AG10803 (cell line): ENCODE results near the gene HYAL3.

Source experiments
- DNase-seq: peaks from one replicate; pipeline ENCODE4 v3.0.0; 2010; ENCODE audit warnings: low read depth
- H3K4me3 ChIP-seq: 2 replicates; pipeline ENCODE4 v1.5.1; 2011; ENCODE audit warnings: mild to moderate bottlenecking, low read length, control low read depth
- TF ChIP-seq, protein P1 (sequence below): conservative IDR thresholded peaks from 2 replicates; pipeline ENCODE4 v1.5.1; 2011; ENCODE audit warnings: mild to moderate bottlenecking, low read length, control low read depth, inconsistent platforms

Gene HYAL3

DNA sequence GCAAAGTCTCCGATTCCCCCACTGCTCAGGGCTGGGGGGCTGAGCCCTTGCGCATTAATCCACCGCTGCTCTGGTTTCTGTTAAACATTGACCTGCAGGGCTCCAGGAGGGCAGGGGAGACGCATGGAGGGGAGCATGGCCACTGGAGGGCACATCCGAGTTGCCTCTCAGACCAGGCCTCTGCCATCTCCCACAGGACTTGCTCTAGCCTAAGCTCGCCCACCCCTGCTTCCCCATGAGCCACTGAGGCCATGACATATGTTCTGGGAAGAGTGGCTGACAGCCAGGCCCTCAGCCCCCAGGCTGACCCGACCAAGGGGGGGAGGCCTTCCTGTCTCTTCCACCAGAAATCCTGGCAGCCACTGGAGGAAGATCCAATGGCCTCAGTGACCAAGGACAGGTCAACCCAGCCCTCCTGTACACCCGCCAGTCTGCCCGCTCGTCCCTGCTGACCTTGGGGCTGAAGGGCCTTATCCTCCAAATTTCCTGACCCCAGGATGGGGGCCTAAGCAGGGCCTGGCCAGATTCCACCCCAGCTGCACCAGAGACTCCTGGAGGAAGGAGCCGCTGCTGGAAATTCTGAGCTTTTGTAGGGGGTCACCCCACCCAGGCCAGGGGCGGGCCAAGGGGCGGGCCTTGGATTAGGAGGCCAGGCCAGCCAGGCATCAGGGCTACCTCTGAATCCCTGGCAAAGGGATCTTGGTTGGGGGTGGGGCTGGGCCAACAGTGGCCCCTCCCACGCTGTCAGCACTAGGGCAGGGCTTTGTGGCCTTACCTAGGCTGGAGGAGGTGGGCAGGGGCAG lies 4.0 kb upstream of the HYAL3 start, which contains the start of gene HYAL1:
Gene HYAL1, minus strand, starts transcription at position 562 of the 803 bp plus-strand sequence. CDS start 618 bp downstream, outside the sequence.
- H3K4me3 ChIP-seq = no peak within 1 kb of the TSS
- DNase-seq = no peak
- TF ChIP-seq, protein P1, sequence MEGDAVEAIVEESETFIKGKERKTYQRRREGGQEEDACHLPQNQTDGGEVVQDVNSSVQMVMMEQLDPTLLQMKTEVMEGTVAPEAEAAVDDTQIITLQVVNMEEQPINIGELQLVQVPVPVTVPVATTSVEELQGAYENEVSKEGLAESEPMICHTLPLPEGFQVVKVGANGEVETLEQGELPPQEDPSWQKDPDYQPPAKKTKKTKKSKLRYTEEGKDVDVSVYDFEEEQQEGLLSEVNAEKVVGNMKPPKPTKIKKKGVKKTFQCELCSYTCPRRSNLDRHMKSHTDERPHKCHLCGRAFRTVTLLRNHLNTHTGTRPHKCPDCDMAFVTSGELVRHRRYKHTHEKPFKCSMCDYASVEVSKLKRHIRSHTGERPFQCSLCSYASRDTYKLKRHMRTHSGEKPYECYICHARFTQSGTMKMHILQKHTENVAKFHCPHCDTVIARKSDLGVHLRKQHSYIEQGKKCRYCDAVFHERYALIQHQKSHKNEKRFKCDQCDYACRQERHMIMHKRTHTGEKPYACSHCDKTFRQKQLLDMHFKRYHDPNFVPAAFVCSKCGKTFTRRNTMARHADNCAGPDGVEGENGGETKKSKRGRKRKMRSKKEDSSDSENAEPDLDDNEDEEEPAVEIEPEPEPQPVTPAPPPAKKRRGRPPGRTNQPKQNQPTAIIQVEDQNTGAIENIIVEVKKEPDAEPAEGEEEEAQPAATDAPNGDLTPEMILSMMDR = no peak

DNA sequence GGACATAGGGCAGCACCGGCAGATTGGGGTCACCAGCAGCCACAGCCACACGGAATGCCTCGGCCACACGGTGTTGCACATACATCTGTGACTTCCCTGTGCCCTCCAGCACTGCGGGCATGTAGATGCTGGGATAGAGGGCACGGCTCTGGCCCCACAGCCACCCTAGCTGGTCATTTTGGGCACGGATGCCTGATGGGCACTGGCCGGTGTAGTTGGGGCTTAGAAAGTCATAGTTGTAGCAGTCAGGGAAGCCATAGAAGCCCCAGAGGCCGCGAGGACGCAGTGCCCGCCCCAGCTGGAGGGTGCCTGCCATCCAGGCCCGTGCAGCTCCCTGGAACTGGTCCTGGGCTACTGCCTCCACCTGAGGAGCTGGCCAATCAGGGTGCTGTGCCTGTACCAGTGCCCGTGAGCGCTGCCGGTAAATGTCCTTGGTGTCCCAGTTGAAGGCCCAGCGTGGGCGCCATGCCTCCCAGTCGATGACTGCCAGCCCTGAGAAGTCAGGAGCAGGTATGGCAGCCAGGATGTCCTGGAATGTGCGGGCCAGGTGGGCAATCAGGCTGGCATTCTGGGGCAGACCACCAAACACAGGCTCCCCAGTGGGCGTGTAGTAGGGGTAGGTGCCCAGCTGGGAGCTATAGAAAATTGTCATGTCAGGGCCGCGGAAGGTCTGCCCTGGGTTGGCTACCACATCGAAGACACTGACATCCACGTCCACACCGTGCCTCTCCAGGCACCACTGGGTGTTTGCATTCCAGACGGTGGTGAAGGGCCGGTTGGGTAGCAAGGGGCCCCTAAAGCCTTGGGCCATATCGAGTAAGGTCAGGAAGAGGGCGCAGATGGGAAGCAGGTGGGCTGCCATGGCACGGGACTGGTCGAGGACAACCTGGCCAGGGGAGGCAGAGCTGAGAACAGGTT lies 3.1 kb upstream of the HYAL3 start:
- TF ChIP-seq, protein P1 = no peak

DNA sequence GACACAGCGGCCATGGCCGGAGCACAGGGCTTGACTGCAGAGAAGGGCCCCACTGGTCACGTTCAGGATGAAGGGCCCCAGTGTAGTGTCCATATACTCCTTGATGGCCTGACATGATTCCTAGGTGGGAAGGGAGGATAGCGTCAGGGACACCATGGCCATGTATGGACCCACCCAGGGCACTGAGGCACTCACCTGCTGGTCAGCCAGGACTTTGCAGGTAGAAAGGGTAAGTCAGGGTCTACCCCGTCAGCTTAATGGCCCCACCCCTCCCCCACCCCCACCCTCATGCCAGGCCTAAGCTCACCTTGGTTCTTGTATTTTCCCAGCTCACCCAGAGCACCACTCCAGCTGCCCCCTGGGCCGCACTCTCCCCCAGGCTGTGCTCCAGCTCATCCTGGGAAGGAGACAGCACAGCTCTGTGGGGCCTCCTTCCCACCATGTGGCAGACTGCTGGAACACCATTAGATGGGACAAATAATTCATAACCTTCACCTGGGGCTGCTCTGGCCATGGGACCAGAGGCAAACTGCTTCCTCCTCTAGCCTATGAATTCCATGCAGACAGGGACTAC lies 1.6 kb upstream of the HYAL3 start:
- TF ChIP-seq, protein P1 = no peak
- H3K4me3 ChIP-seq = no peak overlapping the region
- no peak for DNase-seq

More for the DNA sequence above, 3.1 kb upstream of the HYAL3 start:
- no peak for DNase-seq
- no peak overlapping the region for H3K4me3 ChIP-seq

DNA sequence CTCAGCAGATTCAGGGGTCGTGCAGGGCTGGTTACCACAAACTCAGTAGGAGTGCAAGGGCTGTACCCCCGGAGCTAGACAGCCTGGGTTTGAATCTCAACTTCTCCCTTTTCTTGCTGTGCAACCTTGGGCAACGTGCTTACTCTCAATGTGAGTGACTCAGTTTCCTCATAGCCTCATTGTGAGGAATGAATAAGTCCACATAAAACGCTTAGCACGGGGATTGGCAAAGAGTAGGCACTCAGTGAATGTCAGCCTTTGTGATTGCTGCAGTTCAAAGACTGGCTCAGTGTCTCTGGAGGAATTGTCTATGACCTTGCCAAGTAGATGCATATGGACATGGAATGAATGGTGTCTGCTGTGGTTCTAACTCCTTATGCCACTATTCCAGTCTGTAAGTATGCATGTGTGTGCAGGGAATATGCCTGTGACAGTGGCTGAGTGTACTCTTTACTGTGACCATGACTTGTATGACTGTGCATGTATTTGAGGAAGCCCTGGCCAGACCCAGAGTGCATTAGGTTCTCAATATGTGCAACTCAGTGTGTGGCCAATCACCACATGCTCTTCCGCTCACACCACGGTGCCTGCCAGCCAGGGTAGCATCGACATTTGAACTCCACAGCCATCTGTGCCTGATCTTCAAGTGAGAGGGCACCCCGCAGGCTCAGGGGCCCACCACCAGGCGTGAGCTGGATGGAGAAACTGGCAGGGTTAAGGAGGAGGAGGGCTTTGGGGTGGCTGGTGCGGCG lies 900 bp upstream of the HYAL3 start:
- TF ChIP-seq, protein P1 = no peak
- peak; percentile 76 for DNase-seq
- peak overlapping the region; percentile 70 for H3K4me3 ChIP-seq

DNA sequence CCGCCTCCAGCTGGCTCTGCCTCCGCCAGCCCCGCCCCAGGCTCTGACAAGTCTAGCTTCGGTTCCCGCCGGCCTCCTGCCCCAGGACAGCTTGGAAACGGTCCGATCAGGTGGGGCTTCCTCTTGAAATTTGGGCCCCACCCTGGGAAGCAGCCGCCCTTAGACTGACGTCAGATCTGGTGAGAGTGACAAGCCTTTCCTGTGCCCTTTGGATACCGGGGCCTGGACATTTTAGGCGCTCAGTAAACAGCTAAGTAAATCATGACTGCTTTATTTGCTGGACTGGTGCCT lies 378 bp upstream of the HYAL3 start:
- no peak for DNase-seq
- TF ChIP-seq, protein P1 = no peak
- H3K4me3 ChIP-seq = peak overlapping the region; percentile 70

DNA sequence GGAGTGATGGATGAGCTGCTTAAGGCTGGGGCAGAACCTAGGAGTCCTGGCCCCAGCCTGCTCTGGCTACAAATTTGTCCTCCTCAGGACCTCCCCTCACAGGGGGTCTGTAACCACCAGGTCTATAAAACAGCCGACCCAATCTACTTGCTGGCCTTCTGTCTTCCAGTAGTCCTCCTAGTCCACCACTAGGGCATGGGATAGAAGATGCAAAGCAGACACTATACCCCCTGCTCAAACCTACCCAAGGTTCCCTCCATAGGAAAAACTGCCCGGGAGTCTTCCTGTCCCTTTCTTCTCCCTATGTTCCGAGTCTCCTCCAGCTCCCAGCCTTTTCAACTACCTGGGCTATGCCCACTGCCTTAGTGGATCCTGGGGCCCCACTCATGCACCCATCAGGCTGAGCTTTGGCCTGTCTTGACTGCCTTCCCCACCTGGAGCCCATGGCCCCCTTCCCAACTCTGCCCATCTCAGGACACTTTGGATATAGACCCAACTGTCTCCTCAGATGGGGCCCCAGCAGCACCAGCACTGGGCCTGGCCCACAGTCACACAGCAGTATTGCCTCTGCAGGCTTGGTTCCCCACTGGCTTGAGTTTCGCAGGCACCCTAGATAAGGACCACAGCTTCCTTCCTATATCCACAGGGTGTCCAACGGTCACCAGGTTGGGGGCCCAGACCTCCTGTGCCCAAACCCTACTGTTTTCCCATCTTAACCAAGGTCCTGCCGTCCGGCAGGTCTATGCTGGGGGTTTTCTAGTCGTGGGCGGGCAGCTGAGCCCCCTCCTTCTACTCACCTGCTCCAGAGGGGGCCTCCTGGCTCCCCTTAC lies 1.1 kb downstream of the HYAL3 start:
- H3K4me3 ChIP-seq = peak overlapping the region; percentile 97
- no peak for DNase-seq
- TF ChIP-seq, protein P1 = peak; percentile 36
